PFSK-1 (cell line): ENCODE measurements around the gene TRERF1.

Experiments used
- FOXP2 ChIP-seq: optimal IDR thresholded peaks from 2 replicates; pipeline ENCODE3; 2011; ENCODE audit warnings: borderline replicate concordance, control low read depth, inconsistent platforms; ENCODE audit not compliant: insufficient read depth; ENCODE audit errors: extremely low read length, extremely low read depth
- POLR2AphosphoS5 ChIP-seq: IDR thresholded peaks from 2 replicates; pipeline ENCODE4 v1.6.1; 2012; ENCODE audit warnings: low read depth, mild to moderate bottlenecking, control low read depth, low read length, moderate library complexity
- REST ChIP-seq, 2 experiments: IDR thresholded peaks; 2 replicates each; pipeline versions ENCODE4 v1.6.1 to v1.8.0; 2011 to 2012; ENCODE audit warnings: low read depth in 2 of 2, low read length in 2 of 2, control low read depth in 1 of 2, inconsistent platforms in 1 of 2, mild to moderate bottlenecking in 1 of 2, moderate library complexity in 1 of 2; ENCODE audit not compliant: insufficient read depth in 1 of 2
- SIN3A ChIP-seq: IDR thresholded peaks from 2 replicates; pipeline ENCODE4 v1.6.1; 2012; ENCODE audit warnings: mild to moderate bottlenecking, low read length, moderate library complexity, borderline replicate concordance; ENCODE audit not compliant: insufficient read depth
- TAF1 ChIP-seq: IDR thresholded peaks from 2 replicates; pipeline ENCODE4 v1.6.1; 2012; ENCODE audit warnings: low read length, control low read depth, borderline replicate concordance; ENCODE audit not compliant: insufficient read depth

TRERF1 gene

DNA sequence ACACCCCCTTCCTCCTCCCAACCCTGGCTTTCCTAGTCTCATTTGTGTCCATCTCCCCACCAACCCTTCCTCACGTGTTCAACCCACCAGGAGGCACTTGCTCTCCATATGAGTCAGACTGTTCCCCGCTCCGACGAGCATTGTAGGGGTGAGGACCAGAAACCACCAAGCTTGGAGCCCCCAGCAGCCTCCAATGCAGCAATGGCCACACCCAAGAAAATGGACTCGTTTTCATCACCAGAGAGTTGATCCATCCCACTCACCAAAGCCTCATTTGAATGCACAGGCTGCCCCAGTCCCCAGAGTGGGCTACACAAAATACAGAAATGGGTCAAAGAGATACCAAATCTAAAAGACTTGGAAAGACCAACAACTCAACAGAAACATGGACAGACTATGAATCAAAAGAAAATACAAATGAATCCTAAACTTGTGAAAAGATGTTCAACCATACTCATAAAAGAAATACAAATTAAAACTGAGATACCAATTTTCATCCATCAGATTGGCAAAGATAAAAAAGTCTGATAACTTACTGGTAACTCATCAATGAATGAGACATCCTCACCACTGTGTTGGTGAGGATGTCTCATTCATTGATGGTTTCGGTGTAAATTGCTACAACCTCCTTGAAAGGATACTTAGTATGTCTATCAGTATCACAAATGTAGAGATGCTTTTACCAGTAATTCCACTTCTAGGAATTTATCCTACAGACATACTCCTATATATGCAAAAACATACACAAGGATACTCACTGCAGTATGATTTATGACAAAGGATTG is 68.1 kb downstream of the TRERF1 start:
- TF ChIP-seq REST (IDR thresholded peaks at IDR 0.05; ENCODE audit: insufficient read depth in 1 of 2, low read depth in 2 of 2, low read length in 2 of 2) (no peak), POLR2AphosphoS5 (no peak), TAF1 (no peak), SIN3A (no peak), FOXP2 (no peak)

- TF ChIP-seq POLR2AphosphoS5 (no peak), TAF1 (no peak)
Observed at GRCh38 chr6:42381850-42382249, 69.9 kb downstream of the TRERF1 start.

GRCh38 chr6:42380228-42380979 is 71.3 kb downstream of the TRERF1 start:
- TF ChIP-seq SIN3A, result no peak
- no peak for TF ChIP-seq FOXP2
- no peak for TF ChIP-seq TAF1
- TF ChIP-seq REST (IDR thresholded peaks at IDR 0.05; ENCODE audit: insufficient read depth in 1 of 2, low read depth in 2 of 2, low read length in 2 of 2), result no peak
- no peak for TF ChIP-seq POLR2AphosphoS5

GRCh38 chr6:42378536-42378935 is 73.2 kb downstream of the TRERF1 start:
- TF ChIP-seq REST (IDR thresholded peaks at IDR 0.05; ENCODE audit: insufficient read depth in 1 of 2, low read depth in 2 of 2, low read length in 2 of 2) (no peak), SIN3A (no peak), TAF1 (no peak), FOXP2 (no peak), POLR2AphosphoS5 (no peak)

- no peak for TF ChIP-seq TAF1
- TF ChIP-seq POLR2AphosphoS5, result no peak
Observed at GRCh38 chr6:42378125-42378524, 73.6 kb downstream of the TRERF1 start.

- TF ChIP-seq REST (IDR thresholded peaks at IDR 0.05; ENCODE audit: insufficient read depth in 1 of 2, low read depth in 2 of 2, low read length in 2 of 2) (no peak), SIN3A (no peak), POLR2AphosphoS5 (no peak), FOXP2 (no peak), TAF1 (no peak)
Observed at GRCh38 chr6:42375007-42375635, 76.6 kb downstream of the TRERF1 start.
